ENCODE measurements around the gene DBN1. TPM values are rescaled to one million over a fixed set of nuclear protein-coding genes. Genes with fewer than 3 reads are reported as not detected.

Gene DBN1
- polyA plus RNA-seq, 4 donors = 1.6 to 32.0 (median 14.2) TPM

- Histone ChIP-seq H3K27me3 (ENCODE audit: control insufficient read depth in 3 of 3, insufficient read depth in 3 of 3, low read length in 3 of 3) (no peaks in the 10 kb centered on the region), H3K36me3 (ENCODE audit: control insufficient read depth in 3 of 3, insufficient read depth in 2 of 3, low read depth in 1 of 3, low read length in 3 of 3) (peaks cover 6 to 67% (median 18%) of the 10 kb centered on the region in 3 donors), H3K4me1 (ENCODE audit: control insufficient read depth in 3 of 3, insufficient read depth in 2 of 3, low read depth in 1 of 3, low read length in 2 of 3) (peaks cover 5 to 9% (median 9%) of the 10 kb centered on the region in 3 donors), H3K27ac (ENCODE audit: low read depth in 1 of 3, low read length in 2 of 3) (no peak overlapping the region), H3K4me3 (ENCODE audit: low read depth in 1 of 3, low read length in 3 of 3) (no peak overlapping the region), H3K9me3 (ENCODE audit: control insufficient read depth in 2 of 2, insufficient read depth in 1 of 2, low read depth in 1 of 2, low read length in 1 of 2) (no peaks in the 10 kb centered on the region)
- no peak for DNase-seq
- 93 to 96% (median 94%) methylated on average over 11 of the region's 11 CpGs for WGBS, 3 donors
- no peak for FAIRE-seq
Observed at GRCh38 chr5:177514541-177514940, 41.1 kb upstream of the DBN1 start.

DNA sequence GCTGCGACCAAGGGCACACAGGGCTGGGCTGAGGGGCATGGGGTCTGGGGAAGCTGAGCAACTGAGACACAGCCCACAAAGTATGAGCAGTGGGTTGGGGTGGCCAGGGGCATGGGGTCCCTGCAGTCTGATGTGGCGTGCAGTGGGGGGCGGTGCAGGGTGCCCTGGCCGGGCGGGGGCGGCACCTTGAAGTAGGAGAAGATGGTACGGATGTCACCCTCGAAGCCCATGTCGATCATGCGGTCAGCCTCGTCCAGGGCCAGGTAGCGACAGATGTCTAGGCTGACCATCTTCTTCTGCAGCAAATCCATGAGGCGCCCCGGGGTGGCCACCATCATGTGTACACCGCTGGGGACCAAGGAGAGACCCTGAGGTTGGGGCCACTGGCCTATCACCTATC, 40.1 kb upstream of the DBN1 start:
- FAIRE-seq = no peak

GRCh38 chr5:177512736-177513380, 39.4 kb upstream of the DBN1 start:
- H3K27me3 ChIP-seq (ENCODE audit: control insufficient read depth in 3 of 3, insufficient read depth in 3 of 3, low read length in 3 of 3) = no peaks in the 10 kb centered on the region
- no peaks in the 10 kb centered on the region for H3K9me3 ChIP-seq (ENCODE audit: control insufficient read depth in 2 of 2, insufficient read depth in 1 of 2, low read depth in 1 of 2, low read length in 1 of 2)
- 88 to 96% (median 90%) methylated on average over 16 of the region's 16 CpGs for WGBS, 3 donors
- no peak overlapping the region for H3K4me3 ChIP-seq (ENCODE audit: low read depth in 1 of 3, low read length in 3 of 3)
- DNase-seq (no peak), FAIRE-seq (no peak)
- H3K36me3 ChIP-seq (ENCODE audit: control insufficient read depth in 3 of 3, insufficient read depth in 2 of 3, low read depth in 1 of 3, low read length in 3 of 3) = peaks cover 6 to 66% (median 18%) of the 10 kb centered on the region in 3 donors
- H3K4me1 ChIP-seq (ENCODE audit: control insufficient read depth in 3 of 3, insufficient read depth in 2 of 3, low read depth in 1 of 3, low read length in 2 of 3) = peaks cover 5 to 9% (median 5%) of the 10 kb centered on the region in 3 donors
- no peak overlapping the region for H3K27ac ChIP-seq (ENCODE audit: low read depth in 1 of 3, low read length in 2 of 3)

More for the DNA sequence above, 40.1 kb upstream of the DBN1 start:
- no peak overlapping the region for H3K4me3 ChIP-seq (ENCODE audit: low read depth in 1 of 3, low read length in 3 of 3)
- no peak for DNase-seq
- no peaks in the 10 kb centered on the region for H3K9me3 ChIP-seq (ENCODE audit: control insufficient read depth in 2 of 2, insufficient read depth in 1 of 2, low read depth in 1 of 2, low read length in 1 of 2)
- peaks cover 5 to 9% (median 5%) of the 10 kb centered on the region in 3 donors for H3K4me1 ChIP-seq (ENCODE audit: control insufficient read depth in 3 of 3, insufficient read depth in 2 of 3, low read depth in 1 of 3, low read length in 2 of 3)
- peaks cover 6 to 66% (median 18%) of the 10 kb centered on the region in 3 donors for H3K36me3 ChIP-seq (ENCODE audit: control insufficient read depth in 3 of 3, insufficient read depth in 2 of 3, low read depth in 1 of 3, low read length in 3 of 3)
- WGBS, 3 donors = 96% methylated on average over 14 to 15 of the region's 15 CpGs
- H3K27me3 ChIP-seq (ENCODE audit: control insufficient read depth in 3 of 3, insufficient read depth in 3 of 3, low read length in 3 of 3) = no peaks in the 10 kb centered on the region
- H3K27ac ChIP-seq (ENCODE audit: low read depth in 1 of 3, low read length in 2 of 3) = no peak overlapping the region

- no peak for DNase-seq
- FAIRE-seq = no peak
- H3K4me1 ChIP-seq (ENCODE audit: control insufficient read depth in 3 of 3, insufficient read depth in 2 of 3, low read depth in 1 of 3, low read length in 2 of 3) = peaks cover 5 to 9% (median 5%) of the 10 kb centered on the region in 3 donors
- 92 to 95% (median 92%) methylated on average over 34 of the region's 34 CpGs for WGBS, 3 donors
- H3K27me3 ChIP-seq (ENCODE audit: control insufficient read depth in 3 of 3, insufficient read depth in 3 of 3, low read length in 3 of 3) = no peaks in the 10 kb centered on the region
- H3K27ac ChIP-seq (ENCODE audit: low read depth in 1 of 3, low read length in 2 of 3) = no peak overlapping the region
- no peaks in the 10 kb centered on the region for H3K9me3 ChIP-seq (ENCODE audit: control insufficient read depth in 2 of 2, insufficient read depth in 1 of 2, low read depth in 1 of 2, low read length in 1 of 2)
- H3K36me3 ChIP-seq (ENCODE audit: control insufficient read depth in 3 of 3, insufficient read depth in 2 of 3, low read depth in 1 of 3, low read length in 3 of 3) = peaks cover 6 to 66% (median 18%) of the 10 kb centered on the region in 3 donors
- no peak overlapping the region for H3K4me3 ChIP-seq (ENCODE audit: low read depth in 1 of 3, low read length in 3 of 3)
Observed at GRCh38 chr5:177511796-177512675, 38.6 kb upstream of the DBN1 start.

GRCh38 chr5:177511181-177511580, 37.7 kb upstream of the DBN1 start:
- Histone ChIP-seq H3K36me3 (ENCODE audit: control insufficient read depth in 3 of 3, insufficient read depth in 2 of 3, low read depth in 1 of 3, low read length in 3 of 3) (peaks cover 6 to 66% (median 18%) of the 10 kb centered on the region in 3 donors), H3K27me3 (ENCODE audit: control insufficient read depth in 3 of 3, insufficient read depth in 3 of 3, low read length in 3 of 3) (no peaks in the 10 kb centered on the region), H3K27ac (ENCODE audit: low read depth in 1 of 3, low read length in 2 of 3) (peak overlapping the region in 1 of 3 donors; percentile 28), H3K9me3 (ENCODE audit: control insufficient read depth in 2 of 2, insufficient read depth in 1 of 2, low read depth in 1 of 2, low read length in 1 of 2) (no peaks in the 10 kb centered on the region), H3K4me1 (ENCODE audit: control insufficient read depth in 3 of 3, insufficient read depth in 2 of 3, low read depth in 1 of 3, low read length in 2 of 3) (peaks cover 5 to 9% (median 5%) of the 10 kb centered on the region in 3 donors), H3K4me3 (ENCODE audit: low read depth in 1 of 3, low read length in 3 of 3) (no peak overlapping the region)
- 85 to 94% (median 90%) methylated on average over 5 of the region's 5 CpGs for WGBS, 3 donors
- FAIRE-seq = no peak
- DNase-seq = no peak

- Histone ChIP-seq H3K27ac (ENCODE audit: low read depth in 1 of 3, low read length in 2 of 3) (peak overlapping the region in 1 of 3 donors; percentile 34), H3K4me3 (ENCODE audit: low read depth in 1 of 3, low read length in 3 of 3) (no peak overlapping the region), H3K36me3 (ENCODE audit: control insufficient read depth in 3 of 3, insufficient read depth in 2 of 3, low read depth in 1 of 3, low read length in 3 of 3) (peaks cover 6 to 62% (median 18%) of the 10 kb centered on the region in 3 donors), H3K27me3 (ENCODE audit: control insufficient read depth in 3 of 3, insufficient read depth in 3 of 3, low read length in 3 of 3) (no peaks in the 10 kb centered on the region), H3K4me1 (ENCODE audit: control insufficient read depth in 3 of 3, insufficient read depth in 2 of 3, low read depth in 1 of 3, low read length in 2 of 3) (peaks cover 0 to 3% (median 2%) of the 10 kb centered on the region in 3 donors), H3K9me3 (ENCODE audit: control insufficient read depth in 2 of 2, insufficient read depth in 1 of 2, low read depth in 1 of 2, low read length in 1 of 2) (no peaks in the 10 kb centered on the region)
- no peak for DNase-seq
- no peak for FAIRE-seq
- WGBS, 3 donors = 81 to 92% (median 90%) methylated on average over 15 of the region's 15 CpGs
Observed at GRCh38 chr5:177510567-177511053, 37.2 kb upstream of the DBN1 start.

- Histone ChIP-seq H3K36me3 (ENCODE audit: control insufficient read depth in 3 of 3, insufficient read depth in 2 of 3, low read depth in 1 of 3, low read length in 3 of 3) (peaks cover 6 to 57% (median 15%) of the 10 kb centered on the region in 3 donors), H3K4me3 (ENCODE audit: low read depth in 1 of 3, low read length in 3 of 3) (no peak overlapping the region), H3K27me3 (ENCODE audit: control insufficient read depth in 3 of 3, insufficient read depth in 3 of 3, low read length in 3 of 3) (no peaks in the 10 kb centered on the region), H3K4me1 (ENCODE audit: control insufficient read depth in 3 of 3, insufficient read depth in 2 of 3, low read depth in 1 of 3, low read length in 2 of 3) (no peaks in the 10 kb centered on the region), H3K27ac (ENCODE audit: low read depth in 1 of 3, low read length in 2 of 3) (peak overlapping the region in 1 of 3 donors; percentile 34), H3K9me3 (ENCODE audit: control insufficient read depth in 2 of 2, insufficient read depth in 1 of 2, low read depth in 1 of 2, low read length in 1 of 2) (no peaks in the 10 kb centered on the region)
- no peak for DNase-seq
- FAIRE-seq = no peak
- WGBS, 3 donors = 67 to 77% (median 74%) methylated on average over 11 of the region's 11 CpGs
Observed at GRCh38 chr5:177509991-177510566, 36.6 kb upstream of the DBN1 start.

GRCh38 chr5:177509381-177509951, 36.0 kb upstream of the DBN1 start, which contains the start of gene DOK3:
DOK3 (minus strand) TSS chr5:177509826; CDS start chr5:177509540, 286 bp downstream.
- Histone ChIP-seq H3K4me1 (ENCODE audit: control insufficient read depth in 3 of 3, insufficient read depth in 2 of 3, low read depth in 1 of 3, low read length in 2 of 3) (no peaks in the 10 kb centered on the region), H3K36me3 (ENCODE audit: control insufficient read depth in 3 of 3, insufficient read depth in 2 of 3, low read depth in 1 of 3, low read length in 3 of 3) (peaks cover 6 to 51% (median 14%) of the 10 kb centered on the region in 3 donors), H3K27me3 (ENCODE audit: control insufficient read depth in 3 of 3, insufficient read depth in 3 of 3, low read length in 3 of 3) (no peaks in the 10 kb centered on the region), H3K9me3 (ENCODE audit: control insufficient read depth in 2 of 2, insufficient read depth in 1 of 2, low read depth in 1 of 2, low read length in 1 of 2) (no peaks in the 10 kb centered on the region), H3K4me3 (ENCODE audit: low read depth in 1 of 3, low read length in 3 of 3) (peak within 1 kb of the TSS in 1 of 3 donors; percentile 13), H3K27ac (ENCODE audit: low read depth in 1 of 3, low read length in 2 of 3) (peak within 1 kb of the TSS in 1 of 3 donors; percentile 74)
- FAIRE-seq (no peak), DNase-seq (peak in 1 of 2 donors; percentile 11)
- WGBS, 3 donors = 22 to 37% (median 26%) methylated on average over 18 to 20 of the region's 20 CpGs
